Stomach (tissue), 4 donors: Measurements from ENCODE around the gene ZNF682.

Source experiments
- EP300 ChIP-seq: sonication (generic); formaldehyde crosslinking; IDR thresholded peaks from one replicate; pipeline ENCODE4 v1.6.1; 2017; ENCODE audit warnings: antibody characterized with exemption
- POLR2AphosphoS5 ChIP-seq, 3 donors: sonication (generic); formaldehyde crosslinking; IDR thresholded peaks; one replicate each; pipeline ENCODE4 v1.6.1; 2016; ENCODE audit warnings: antibody characterized with exemption in 3 of 3
- TF ChIP-seq, protein P1 (sequence below), 7 experiments: fragments of 450-650 bp in 4 of 7; fragments of 200-600 bp in 3 of 7; sonication (generic) in 3 of 7; IDR thresholded peaks; one replicate each; pipeline ENCODE4 v1.5.1; 2016 to 2019; ENCODE audit warnings: antibody characterized with exemption in 7 of 7, control low read depth in 2 of 7, mild to moderate bottlenecking in 1 of 7

GRCh38 chr19:19955208-19955607 is 84.1 kb downstream of the ZNF682 start:
- no peak for TF ChIP-seq POLR2AphosphoS5 (IDR thresholded peaks at IDR 0.05)
- no peak for TF ChIP-seq EP300
- TF ChIP-seq, protein P1, sequence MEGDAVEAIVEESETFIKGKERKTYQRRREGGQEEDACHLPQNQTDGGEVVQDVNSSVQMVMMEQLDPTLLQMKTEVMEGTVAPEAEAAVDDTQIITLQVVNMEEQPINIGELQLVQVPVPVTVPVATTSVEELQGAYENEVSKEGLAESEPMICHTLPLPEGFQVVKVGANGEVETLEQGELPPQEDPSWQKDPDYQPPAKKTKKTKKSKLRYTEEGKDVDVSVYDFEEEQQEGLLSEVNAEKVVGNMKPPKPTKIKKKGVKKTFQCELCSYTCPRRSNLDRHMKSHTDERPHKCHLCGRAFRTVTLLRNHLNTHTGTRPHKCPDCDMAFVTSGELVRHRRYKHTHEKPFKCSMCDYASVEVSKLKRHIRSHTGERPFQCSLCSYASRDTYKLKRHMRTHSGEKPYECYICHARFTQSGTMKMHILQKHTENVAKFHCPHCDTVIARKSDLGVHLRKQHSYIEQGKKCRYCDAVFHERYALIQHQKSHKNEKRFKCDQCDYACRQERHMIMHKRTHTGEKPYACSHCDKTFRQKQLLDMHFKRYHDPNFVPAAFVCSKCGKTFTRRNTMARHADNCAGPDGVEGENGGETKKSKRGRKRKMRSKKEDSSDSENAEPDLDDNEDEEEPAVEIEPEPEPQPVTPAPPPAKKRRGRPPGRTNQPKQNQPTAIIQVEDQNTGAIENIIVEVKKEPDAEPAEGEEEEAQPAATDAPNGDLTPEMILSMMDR (IDR thresholded peaks at IDR 0.05), result no peak
